ENCODE data around the gene CALML4. TPM values are rescaled to one million over a fixed set of nuclear protein-coding genes. Genes with fewer than 3 reads are reported as not detected.
A peak's percentile ranks its signal among the peaks of the same experiment; 100 is the strongest.

Gene CALML4
- total RNA-seq, 1 experiment from 2014 or later, result 19.5 TPM

DNA sequence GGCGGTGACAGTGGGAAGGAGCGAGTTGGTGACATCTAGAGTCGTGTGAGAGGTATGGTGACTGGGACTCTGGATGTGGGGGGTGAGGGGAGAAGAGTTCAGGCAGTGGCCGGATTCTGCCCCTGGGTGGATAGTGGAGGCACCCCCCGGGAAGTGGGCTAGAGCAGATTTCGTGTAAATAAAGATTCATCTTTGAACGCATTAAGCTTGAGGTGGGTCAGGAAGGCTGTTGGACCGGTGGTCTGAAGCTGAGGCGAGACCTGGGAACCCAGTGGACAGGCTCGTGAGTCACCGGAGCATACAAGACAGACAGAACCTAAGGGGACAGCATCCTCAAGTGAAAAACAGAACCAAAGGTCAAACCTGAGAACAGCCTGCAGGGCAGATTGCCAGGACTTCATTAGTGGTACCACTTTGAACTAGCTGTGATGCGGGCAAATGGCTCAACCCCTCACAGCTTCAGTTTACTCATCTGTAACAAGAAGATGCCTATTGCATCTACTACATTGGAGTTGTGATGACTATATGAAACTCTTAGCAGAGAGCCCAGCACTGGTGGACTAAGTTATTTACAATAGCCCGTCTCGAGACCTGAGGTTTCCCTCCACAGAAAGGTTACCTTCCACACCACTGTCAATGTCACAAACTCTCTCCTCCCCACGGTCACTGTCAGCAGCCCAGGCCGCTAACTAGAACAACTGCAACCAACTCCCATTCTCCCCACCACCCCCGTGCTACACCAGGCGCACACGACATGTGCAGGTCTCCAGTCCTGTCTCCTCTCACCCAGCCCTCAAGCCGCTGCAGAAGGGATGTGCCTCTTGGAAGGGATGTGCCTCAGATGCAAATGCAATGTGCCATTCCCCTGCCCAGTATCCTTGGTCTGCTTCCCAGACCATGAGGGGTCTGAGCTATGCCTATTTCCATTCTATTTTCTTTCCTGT, 25.3 kb upstream of the CALML4 start:
- TSS peak; percentile 67 for BruUV-seq (replicated peaks)
- ChIA-PET POLR2A (interaction anchor here (0.6 kb wide), 1 partner anchor 314 kb away, joined by 14 read pairs; no protein-coding TSS in a partner anchor), CTCF (interaction anchor here (0.6 kb wide), 1 partner anchor 646 kb away, joined by 3 read pairs; no protein-coding TSS in a partner anchor)
- Histone ChIP-seq H3K9me3 (no peaks in the 10 kb centered on the region), H3K27me3 (replicated peaks; ENCODE audit: control insufficient read depth, insufficient read depth, low read length) (no peaks in the 10 kb centered on the region), H3K36me3 (ENCODE audit: control insufficient read depth, insufficient read depth, low read length) (no peaks in the 10 kb centered on the region), H3K4me1 (peaks cover 36% of the 10 kb centered on the region), H3K4me3 (ENCODE audit: low read depth, low read length) (peak overlapping the region; percentile 85)
- Mint-ChIP-seq H3K4me3 (ENCODE audit: unreplicated experiment) (peak overlapping the region; percentile 88), H3K9me3 (ENCODE audit: unreplicated experiment) (no peaks in the 10 kb centered on the region), H3K27ac (ENCODE audit: unreplicated experiment) (peak overlapping the region; percentile 81), H3K36me3 (ENCODE audit: insufficient read depth, unreplicated experiment) (peaks cover 4% of the 10 kb centered on the region), H3K27me3 (ENCODE audit: insufficient read depth, unreplicated experiment) (no peaks in the 10 kb centered on the region), H3K4me1 (ENCODE audit: low read depth, unreplicated experiment) (peaks cover 41% of the 10 kb centered on the region)
- intact Hi-C loops (cut with micrococcal nuclease; ENCODE audit: unreplicated experiment), result no loop called here
- no peak for DNase-seq
- TF ChIP-seq, protein P1, sequence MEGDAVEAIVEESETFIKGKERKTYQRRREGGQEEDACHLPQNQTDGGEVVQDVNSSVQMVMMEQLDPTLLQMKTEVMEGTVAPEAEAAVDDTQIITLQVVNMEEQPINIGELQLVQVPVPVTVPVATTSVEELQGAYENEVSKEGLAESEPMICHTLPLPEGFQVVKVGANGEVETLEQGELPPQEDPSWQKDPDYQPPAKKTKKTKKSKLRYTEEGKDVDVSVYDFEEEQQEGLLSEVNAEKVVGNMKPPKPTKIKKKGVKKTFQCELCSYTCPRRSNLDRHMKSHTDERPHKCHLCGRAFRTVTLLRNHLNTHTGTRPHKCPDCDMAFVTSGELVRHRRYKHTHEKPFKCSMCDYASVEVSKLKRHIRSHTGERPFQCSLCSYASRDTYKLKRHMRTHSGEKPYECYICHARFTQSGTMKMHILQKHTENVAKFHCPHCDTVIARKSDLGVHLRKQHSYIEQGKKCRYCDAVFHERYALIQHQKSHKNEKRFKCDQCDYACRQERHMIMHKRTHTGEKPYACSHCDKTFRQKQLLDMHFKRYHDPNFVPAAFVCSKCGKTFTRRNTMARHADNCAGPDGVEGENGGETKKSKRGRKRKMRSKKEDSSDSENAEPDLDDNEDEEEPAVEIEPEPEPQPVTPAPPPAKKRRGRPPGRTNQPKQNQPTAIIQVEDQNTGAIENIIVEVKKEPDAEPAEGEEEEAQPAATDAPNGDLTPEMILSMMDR (IDR thresholded peaks at IDR 0.05; ENCODE audit: insufficient read depth in 1 of 2, low read depth in 1 of 2, low read length in 1 of 2, severe bottlenecking in 1 of 2, unreplicated experiment in 1 of 2), result no peak

DNA sequence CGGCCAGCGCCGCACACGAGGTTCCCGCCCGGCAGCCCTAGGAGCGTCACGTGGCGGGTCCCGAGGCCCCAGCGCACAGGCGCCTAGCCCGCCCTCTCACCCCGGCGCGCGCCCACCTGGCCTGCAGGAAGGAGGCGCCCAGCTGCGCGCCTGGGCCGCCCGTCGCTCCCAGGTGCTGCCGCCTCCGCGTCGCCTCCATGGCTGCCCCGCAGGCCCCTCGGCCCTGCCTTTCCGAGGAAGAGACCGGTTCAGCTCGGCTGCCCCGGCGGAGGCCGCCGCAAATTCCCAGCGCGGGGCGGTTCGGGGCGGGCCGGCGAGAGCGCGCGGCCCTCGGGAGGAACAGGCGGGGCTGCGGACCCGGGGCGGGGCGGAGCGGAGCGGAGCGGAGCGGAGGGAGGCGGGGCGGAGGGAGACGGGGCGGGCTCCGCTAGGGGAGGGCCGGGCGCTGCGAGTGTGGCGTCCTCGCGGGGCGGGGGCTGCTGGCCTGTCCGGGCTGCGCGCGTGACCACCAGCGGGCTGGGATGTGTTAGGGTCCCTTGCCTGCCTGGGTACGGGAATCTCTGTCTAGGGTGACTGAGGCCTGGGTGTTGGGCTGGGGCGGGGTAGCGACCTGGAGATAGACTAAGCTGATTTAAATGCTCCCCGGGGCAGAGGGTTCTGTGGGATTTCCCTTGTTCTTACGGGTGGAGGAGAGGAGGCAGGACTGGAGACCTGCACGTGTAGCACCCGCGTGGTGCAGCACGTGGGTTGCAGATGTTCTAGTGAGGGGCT, 24.4 kb upstream of the CALML4 start, which contains the start of gene CLN6:
CLN6 (minus strand) TSS at position 343 of the 771 bp plus-strand sequence; CDS start at position 199, 144 bp downstream.
- BruUV-seq (replicated peaks), result no TSS peak
- peak within 1 kb of the TSS; percentile 82 for H3K27ac Mint-ChIP-seq (ENCODE audit: unreplicated experiment)
- Histone ChIP-seq H3K4me1 (peaks cover 36% of the 10 kb centered on the region), H3K9me3 (no peaks in the 10 kb centered on the region), H3K27me3 (replicated peaks; ENCODE audit: control insufficient read depth, insufficient read depth, low read length) (no peaks in the 10 kb centered on the region), H3K36me3 (ENCODE audit: control insufficient read depth, insufficient read depth, low read length) (no peaks in the 10 kb centered on the region), H3K4me3 (ENCODE audit: low read depth, low read length) (peak within 1 kb of the TSS; percentile 85)
- H3K36me3 Mint-ChIP-seq (ENCODE audit: insufficient read depth, unreplicated experiment), result peaks cover 4% of the 10 kb centered on the region
- TF ChIP-seq, protein P1 (IDR thresholded peaks at IDR 0.05; ENCODE audit: insufficient read depth in 1 of 2, low read depth in 1 of 2, low read length in 1 of 2, severe bottlenecking in 1 of 2, unreplicated experiment in 1 of 2), result no peak
- no peaks in the 10 kb centered on the region for H3K9me3 Mint-ChIP-seq (ENCODE audit: unreplicated experiment)
- peak within 1 kb of the TSS; percentile 88 for H3K4me3 Mint-ChIP-seq (ENCODE audit: unreplicated experiment)
- H3K4me1 Mint-ChIP-seq (ENCODE audit: low read depth, unreplicated experiment), result peaks cover 41% of the 10 kb centered on the region
- intact Hi-C loops (cut with micrococcal nuclease; ENCODE audit: unreplicated experiment), result no loop called here
- no peaks in the 10 kb centered on the region for H3K27me3 Mint-ChIP-seq (ENCODE audit: insufficient read depth, unreplicated experiment)
- POLR2A ChIA-PET, result interaction anchor here (0.6 kb wide), 2 partner anchors 50 to 313 kb away, joined by 3 to 14 read pairs; no protein-coding TSS in a partner anchor
- peak; percentile 77 to 86 for DNase-seq
- CTCF ChIA-PET, result interaction anchor here (0.8 kb wide), 1 partner anchor 35 kb away, joined by 3 read pairs; no protein-coding TSS in a partner anchor

DNA sequence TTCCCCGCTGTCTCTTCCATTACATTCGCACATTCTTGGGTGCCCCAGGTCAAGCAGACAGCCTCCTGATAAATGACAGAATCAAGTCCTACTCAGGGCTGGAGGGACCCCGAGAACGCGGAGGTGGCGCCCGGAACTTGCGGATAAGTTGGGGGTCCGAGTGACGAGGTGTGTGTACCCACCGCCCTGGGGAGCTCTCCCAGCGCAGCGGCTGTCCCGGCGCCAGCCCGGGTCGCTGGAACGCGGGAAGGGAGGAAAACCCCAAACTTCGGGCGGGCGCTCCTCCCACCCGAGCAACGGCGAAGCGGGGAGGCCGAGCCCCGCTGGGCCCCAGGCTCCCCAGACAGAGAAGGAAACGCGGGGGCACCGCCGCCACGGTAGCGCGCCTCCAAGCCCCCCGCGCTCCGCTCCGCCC, 23.8 kb upstream of the CALML4 start:
- H3K4me1 Mint-ChIP-seq (ENCODE audit: low read depth, unreplicated experiment), result peaks cover 41% of the 10 kb centered on the region
- intact Hi-C loops (cut with micrococcal nuclease; ENCODE audit: unreplicated experiment), result no loop called here
- no peaks in the 10 kb centered on the region for H3K9me3 Mint-ChIP-seq (ENCODE audit: unreplicated experiment)
- Histone ChIP-seq H3K4me1 (peaks cover 32% of the 10 kb centered on the region), H3K4me3 (ENCODE audit: low read depth, low read length) (peak overlapping the region; percentile 85), H3K27me3 (replicated peaks; ENCODE audit: control insufficient read depth, insufficient read depth, low read length) (no peaks in the 10 kb centered on the region), H3K36me3 (ENCODE audit: control insufficient read depth, insufficient read depth, low read length) (no peaks in the 10 kb centered on the region), H3K9me3 (no peaks in the 10 kb centered on the region)
- peak overlapping the region; percentile 88 for H3K4me3 Mint-ChIP-seq (ENCODE audit: unreplicated experiment)
- peaks cover 4% of the 10 kb centered on the region for H3K36me3 Mint-ChIP-seq (ENCODE audit: insufficient read depth, unreplicated experiment)
- H3K27me3 Mint-ChIP-seq (ENCODE audit: insufficient read depth, unreplicated experiment), result no peaks in the 10 kb centered on the region
- TF ChIP-seq, protein P1 (IDR thresholded peaks at IDR 0.05; ENCODE audit: insufficient read depth in 1 of 2, low read depth in 1 of 2, low read length in 1 of 2, severe bottlenecking in 1 of 2, unreplicated experiment in 1 of 2), result no peak
- H3K27ac Mint-ChIP-seq (ENCODE audit: unreplicated experiment), result peak overlapping the region; percentile 82
- no TSS peak for BruUV-seq (replicated peaks)
- CTCF ChIA-PET, result interaction anchor here (0.8 kb wide), 1 partner anchor 34 kb away, joined by 3 read pairs; no protein-coding TSS in a partner anchor
- DNase-seq, result peak in 1 of 2 experiments; percentile 17
- POLR2A ChIA-PET, result no interaction called here
